ENCODE measurements around the gene MAP3K4.
"Not testable (repeated sequence)": the region's sequence is repeated elsewhere in the genome, so short reads cannot be mapped to it uniquely, and the experiment has no call there.

The MAP3K4 gene

GRCh38 chr6:161110028-161110779, 118.6 kb downstream of the MAP3K4 start:
- no peak overlapping the region for H3K4me3 ChIP-seq (ENCODE audit: low read depth, low read length)
- no peak for DNase-seq
- H3K4me1 ChIP-seq = no peaks in the 10 kb centered on the region; the same call in 1 of the 2 replicates
- no peaks in the 10 kb centered on the region for H3K9me3 ChIP-seq
- TF ChIP-seq CTCF (IDR thresholded peaks at IDR 0.05; ENCODE audit: low read depth, low read length) = no peak
- H3K27me3 ChIP-seq = no peaks in the 10 kb centered on the region
- peaks cover 68% of the 10 kb centered on the region for H3K36me3 ChIP-seq

GRCh38 chr6:161111261-161111660, 119.7 kb downstream of the MAP3K4 start:
- no peak for TF ChIP-seq CTCF (IDR thresholded peaks at IDR 0.05; ENCODE audit: low read depth, low read length)
- peaks cover 71% of the 10 kb centered on the region for H3K36me3 ChIP-seq
- H3K4me1 ChIP-seq = no peaks in the 10 kb centered on the region; the same call in 1 of the 2 replicates
- H3K4me3 ChIP-seq (ENCODE audit: low read depth, low read length) = no peak overlapping the region
- no peaks in the 10 kb centered on the region for H3K27me3 ChIP-seq
- no peaks in the 10 kb centered on the region for H3K9me3 ChIP-seq
- no peak for DNase-seq

GRCh38 chr6:161115468-161115867, 123.9 kb downstream of the MAP3K4 start:
- H3K36me3 ChIP-seq = peaks cover 51% of the 10 kb centered on the region
- no peak for TF ChIP-seq CTCF (IDR thresholded peaks at IDR 0.05; ENCODE audit: low read depth, low read length)
- no peaks in the 10 kb centered on the region for H3K9me3 ChIP-seq
- no peaks in the 10 kb centered on the region for H3K4me1 ChIP-seq
- no peak for DNase-seq
- H3K4me3 ChIP-seq (ENCODE audit: low read depth, low read length) = no peak overlapping the region
- H3K27me3 ChIP-seq = no peaks in the 10 kb centered on the region

GRCh38 chr6:161116554-161116953, 125.0 kb downstream of the MAP3K4 start:
- H3K27me3 ChIP-seq = no peaks in the 10 kb centered on the region
- no peaks in the 10 kb centered on the region for H3K4me1 ChIP-seq
- no peak for DNase-seq
- H3K4me3 ChIP-seq (ENCODE audit: low read depth, low read length) = no peak overlapping the region
- TF ChIP-seq CTCF (IDR thresholded peaks at IDR 0.05; ENCODE audit: low read depth, low read length) = no peak
- H3K9me3 ChIP-seq = no peaks in the 10 kb centered on the region
- H3K36me3 ChIP-seq = peaks cover 40% of the 10 kb centered on the region

GRCh38 chr6:161117308-161117707, 125.7 kb downstream of the MAP3K4 start:
- TF ChIP-seq CTCF (IDR thresholded peaks at IDR 0.05; ENCODE audit: low read depth, low read length) = no peak
- H3K4me1 ChIP-seq = no peaks in the 10 kb centered on the region
- no peaks in the 10 kb centered on the region for H3K27me3 ChIP-seq
- DNase-seq = no peak
- no peak overlapping the region for H3K4me3 ChIP-seq (ENCODE audit: low read depth, low read length)
- H3K36me3 ChIP-seq = peaks cover 33% of the 10 kb centered on the region
- H3K9me3 ChIP-seq = no peaks in the 10 kb centered on the region

- H3K4me3 ChIP-seq (ENCODE audit: low read depth, low read length) = no peak overlapping the region
- no peaks in the 10 kb centered on the region for H3K9me3 ChIP-seq
- no peak for DNase-seq
- no peaks in the 10 kb centered on the region for H3K27me3 ChIP-seq
- no peak for TF ChIP-seq CTCF (IDR thresholded peaks at IDR 0.05; ENCODE audit: low read depth, low read length)
- H3K36me3 ChIP-seq = peaks cover 28% of the 10 kb centered on the region
- no peaks in the 10 kb centered on the region for H3K4me1 ChIP-seq
Measured at GRCh38 chr6:161117942-161118341, 126.4 kb downstream of the MAP3K4 start.

- H3K4me3 ChIP-seq (ENCODE audit: low read depth, low read length); H3K36me3 ChIP-seq; H3K9me3 ChIP-seq; H3K4me1 ChIP-seq; H3K27me3 ChIP-seq; DNase-seq: not testable (repeated sequence)
Measured at GRCh38 chr6:161123319-161123718, 131.8 kb downstream of the MAP3K4 start.
